Neural progenitor cell (in vitro differentiated cells): ENCODE measurements around the gene HMG20A. TPM values are rescaled to one million over a fixed set of nuclear protein-coding genes. Genes with fewer than 3 reads are reported as not detected.

Source experiments
- DNase-seq: peaks from one replicate; pipeline ENCODE4 v3.0.0-alpha.2; 2016; ENCODE audit warnings: low spot score
- H2AFZ ChIP-seq: fragments of 200-600 bp; sonication (generic); replicated peaks from 2 replicates; pipeline ENCODE4 v1.6.1; 2016; ENCODE audit warnings: antibody characterized with exemption
- H3F3A ChIP-seq: fragments of 200-600 bp; sonication (generic); 2 replicates; pipeline ENCODE4 v1.6.1; 2016; ENCODE audit warnings: antibody characterized with exemption, low read depth
- H3K27ac ChIP-seq: fragments of 200-600 bp; sonication (generic); 2 replicates; pipeline ENCODE4 v1.5.1; 2016; ENCODE audit warnings: mild to moderate bottlenecking
- H3K27me3 ChIP-seq: fragments of 200-600 bp; sonication (generic); 2 replicates; pipeline ENCODE4 v1.6.1; 2016; ENCODE audit warnings: mild to moderate bottlenecking, moderate library complexity
- H3K36me3 ChIP-seq: fragments of 200-600 bp; sonication (generic); 2 replicates; pipeline ENCODE4 v1.5.1; 2016
- H3K4me1 ChIP-seq: fragments of 200-600 bp; sonication (generic); 2 replicates; pipeline ENCODE4 v1.6.1; 2016; ENCODE audit warnings: mixed run types
- H3K4me2 ChIP-seq: fragments of 200-600 bp; sonication (generic); 2 replicates; pipeline ENCODE4 v1.6.1; 2016
- H3K4me3 ChIP-seq: fragments of 200-600 bp; sonication (generic); 2 replicates; pipeline ENCODE4 v1.5.1; 2016
- H3K79me2 ChIP-seq: fragments of 200-600 bp; sonication (generic); 2 replicates; pipeline ENCODE4 v1.6.1; 2016; ENCODE audit warnings: low read depth
- H3K9ac ChIP-seq: fragments of 200-600 bp; sonication (generic); 2 replicates; pipeline ENCODE4 v1.6.1; 2016
- H3K9me3 ChIP-seq: fragments of 200-600 bp; sonication (generic); 2 replicates; pipeline ENCODE4 v1.5.1; 2016; ENCODE audit warnings: low read depth
- H4K20me1 ChIP-seq: fragments of 200-600 bp; sonication (generic); 2 replicates; pipeline ENCODE4 v1.6.1; 2016; ENCODE audit warnings: low read depth
- H3K27ac Mint-ChIP-seq: 3 replicates; pipeline ENCODE4 v1.8.0; 2021; ENCODE audit warnings: mixed read lengths
- H3K27me3 Mint-ChIP-seq: 2 replicates; pipeline ENCODE4 v1.8.0; 2022; ENCODE audit warnings: low read depth, mild to moderate bottlenecking, inconsistent platforms, moderate library complexity, mixed read lengths; ENCODE audit not compliant: insufficient read depth
- H3K36me3 Mint-ChIP-seq: 3 replicates; pipeline ENCODE4 v1.8.0; 2021; ENCODE audit warnings: mixed read lengths
- H3K4me1 Mint-ChIP-seq: 3 replicates; pipeline ENCODE4 v1.8.0; 2021; ENCODE audit warnings: mixed read lengths
- H3K4me3 Mint-ChIP-seq: 3 replicates; pipeline ENCODE4 v1.8.0; 2021; ENCODE audit warnings: mild to moderate bottlenecking, moderate library complexity, mixed read lengths
- H3K9me3 Mint-ChIP-seq: 3 replicates; pipeline ENCODE4 v1.8.0; 2020; ENCODE audit warnings: mixed read lengths
- EZH2 ChIP-seq: fragments of 200-600 bp; sonication (generic); IDR thresholded peaks from 2 replicates; pipeline ENCODE4 v1.6.1; 2017; ENCODE audit warnings: antibody characterized with exemption, mild to moderate bottlenecking, moderate library complexity
- EZH2phosphoT487 ChIP-seq: fragments of 200-600 bp; sonication (generic); IDR thresholded peaks from 2 replicates; pipeline ENCODE4 v1.6.1; 2017; ENCODE audit warnings: antibody characterized with exemption
- total RNA-seq: library from RNA; depleted of rRNA; stranded (reverse); fragments of >200 nt; gene quantifications from 2 replicates; pipeline ENCODE4 v1.2.3, GENCODE V29; 2015; ENCODE audit warnings: low replicate concordance
- TF ChIP-seq, protein P1 (sequence below): fragments of 200-600 bp; sonication (generic); IDR thresholded peaks from 2 replicates; pipeline ENCODE4 v1.5.1; 2017; ENCODE audit warnings: antibody characterized with exemption, mild to moderate bottlenecking

Gene HMG20A
- total RNA-seq, 1 donor from 2014 or later = 75.6 TPM

DNA sequence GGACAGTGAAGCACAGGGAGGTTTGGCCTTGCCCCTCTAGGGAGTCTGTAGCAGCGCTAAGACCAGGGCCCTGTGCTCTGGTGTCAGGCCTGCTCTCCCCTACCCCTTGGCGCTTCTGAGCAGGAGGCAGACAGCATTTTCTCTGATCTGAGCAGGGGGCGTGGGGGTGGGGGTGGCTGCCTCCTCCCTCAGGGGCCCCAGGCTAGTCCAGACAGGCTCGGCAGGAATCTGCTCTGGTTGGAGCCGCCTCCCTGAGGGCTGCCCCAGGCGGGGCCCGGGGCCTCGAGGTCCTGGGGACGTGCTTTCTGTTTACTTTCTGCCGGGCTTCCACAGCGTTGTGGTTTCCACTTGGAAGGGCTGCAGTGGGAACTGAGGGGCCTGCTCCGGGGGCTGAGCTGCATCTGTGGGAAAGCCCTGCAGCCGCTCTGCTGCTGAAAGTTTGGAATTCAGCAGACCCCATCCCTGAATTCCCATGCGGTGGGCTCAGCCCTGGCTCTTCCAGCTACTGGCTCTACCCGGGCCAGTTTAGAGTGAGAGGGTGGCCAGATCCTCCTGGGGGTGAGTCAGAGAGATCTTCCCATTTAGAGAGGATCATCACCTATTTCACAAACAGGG is 106.6 kb downstream of the HMG20A start:
- peaks cover 34% of the 10 kb centered on the region for H3K4me1 ChIP-seq
- no peaks in the 10 kb centered on the region for H4K20me1 ChIP-seq
- H3K27me3 ChIP-seq = peaks cover 37% of the 10 kb centered on the region
- H3K4me3 ChIP-seq = no peak overlapping the region
- peaks cover 18% of the 10 kb centered on the region for H3F3A ChIP-seq
- Mint-ChIP-seq H3K36me3 (no peaks in the 10 kb centered on the region), H3K4me3 (no peak overlapping the region), H3K4me1 (peaks cover 55% of the 10 kb centered on the region), H3K27me3 (peaks cover 38% of the 10 kb centered on the region), H3K27ac (peak overlapping the region; percentile 89), H3K9me3 (peaks cover 2% of the 10 kb centered on the region)
- H3K9ac ChIP-seq = no peak overlapping the region
- no peak overlapping the region for H3K27ac ChIP-seq
- H3K9me3 ChIP-seq = no peaks in the 10 kb centered on the region
- no peaks in the 10 kb centered on the region for H3K36me3 ChIP-seq
- peak; percentile 63 for DNase-seq
- H2AFZ ChIP-seq = peak overlapping the region; percentile 19
- no peak overlapping the region for H3K4me2 ChIP-seq
- TF ChIP-seq EZH2phosphoT487 (no peak), EZH2 (no peak)
- TF ChIP-seq, protein P1, sequence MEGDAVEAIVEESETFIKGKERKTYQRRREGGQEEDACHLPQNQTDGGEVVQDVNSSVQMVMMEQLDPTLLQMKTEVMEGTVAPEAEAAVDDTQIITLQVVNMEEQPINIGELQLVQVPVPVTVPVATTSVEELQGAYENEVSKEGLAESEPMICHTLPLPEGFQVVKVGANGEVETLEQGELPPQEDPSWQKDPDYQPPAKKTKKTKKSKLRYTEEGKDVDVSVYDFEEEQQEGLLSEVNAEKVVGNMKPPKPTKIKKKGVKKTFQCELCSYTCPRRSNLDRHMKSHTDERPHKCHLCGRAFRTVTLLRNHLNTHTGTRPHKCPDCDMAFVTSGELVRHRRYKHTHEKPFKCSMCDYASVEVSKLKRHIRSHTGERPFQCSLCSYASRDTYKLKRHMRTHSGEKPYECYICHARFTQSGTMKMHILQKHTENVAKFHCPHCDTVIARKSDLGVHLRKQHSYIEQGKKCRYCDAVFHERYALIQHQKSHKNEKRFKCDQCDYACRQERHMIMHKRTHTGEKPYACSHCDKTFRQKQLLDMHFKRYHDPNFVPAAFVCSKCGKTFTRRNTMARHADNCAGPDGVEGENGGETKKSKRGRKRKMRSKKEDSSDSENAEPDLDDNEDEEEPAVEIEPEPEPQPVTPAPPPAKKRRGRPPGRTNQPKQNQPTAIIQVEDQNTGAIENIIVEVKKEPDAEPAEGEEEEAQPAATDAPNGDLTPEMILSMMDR = no peak
- no peaks in the 10 kb centered on the region for H3K79me2 ChIP-seq

DNA sequence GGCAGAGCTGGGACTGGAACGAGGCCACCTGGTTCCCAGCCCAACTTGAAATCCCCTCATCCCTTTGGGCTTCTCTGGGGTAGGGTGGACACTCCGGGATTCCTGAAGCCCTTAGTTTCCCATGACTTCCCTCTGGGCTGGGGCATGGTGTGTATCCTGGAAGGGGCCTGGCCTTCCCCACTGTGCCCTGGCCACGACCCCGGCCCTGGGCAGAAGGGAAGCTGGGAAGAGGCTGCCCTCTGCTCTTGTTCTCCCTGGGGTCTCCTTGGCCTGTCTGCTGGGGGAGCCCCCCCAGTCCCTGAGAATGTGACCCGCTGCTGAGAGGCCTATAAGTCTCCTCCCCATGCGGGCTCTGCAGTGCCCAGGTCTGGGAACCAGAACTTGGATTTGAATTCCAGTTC is 107.1 kb downstream of the HMG20A start:
- H4K20me1 ChIP-seq = no peaks in the 10 kb centered on the region
- Mint-ChIP-seq H3K36me3 (no peaks in the 10 kb centered on the region), H3K4me1 (peaks cover 59% of the 10 kb centered on the region), H3K27me3 (peaks cover 33% of the 10 kb centered on the region), H3K27ac (no peak overlapping the region), H3K4me3 (peak overlapping the region; percentile 43), H3K9me3 (peaks cover 2% of the 10 kb centered on the region)
- H3K4me2 ChIP-seq = no peak overlapping the region
- peaks cover 37% of the 10 kb centered on the region for H3K27me3 ChIP-seq
- H3K9ac ChIP-seq = no peak overlapping the region
- H3K79me2 ChIP-seq = no peaks in the 10 kb centered on the region
- no peak overlapping the region for H3K27ac ChIP-seq
- peaks cover 16% of the 10 kb centered on the region for H3F3A ChIP-seq
- TF ChIP-seq, protein P1 = no peak
- TF ChIP-seq EZH2phosphoT487 = no peak
- no peak for TF ChIP-seq EZH2
- H2AFZ ChIP-seq = no peak overlapping the region
- H3K9me3 ChIP-seq = no peaks in the 10 kb centered on the region
- no peak for DNase-seq
- no peak overlapping the region for H3K4me3 ChIP-seq
- H3K4me1 ChIP-seq = peaks cover 34% of the 10 kb centered on the region
- no peaks in the 10 kb centered on the region for H3K36me3 ChIP-seq

DNA sequence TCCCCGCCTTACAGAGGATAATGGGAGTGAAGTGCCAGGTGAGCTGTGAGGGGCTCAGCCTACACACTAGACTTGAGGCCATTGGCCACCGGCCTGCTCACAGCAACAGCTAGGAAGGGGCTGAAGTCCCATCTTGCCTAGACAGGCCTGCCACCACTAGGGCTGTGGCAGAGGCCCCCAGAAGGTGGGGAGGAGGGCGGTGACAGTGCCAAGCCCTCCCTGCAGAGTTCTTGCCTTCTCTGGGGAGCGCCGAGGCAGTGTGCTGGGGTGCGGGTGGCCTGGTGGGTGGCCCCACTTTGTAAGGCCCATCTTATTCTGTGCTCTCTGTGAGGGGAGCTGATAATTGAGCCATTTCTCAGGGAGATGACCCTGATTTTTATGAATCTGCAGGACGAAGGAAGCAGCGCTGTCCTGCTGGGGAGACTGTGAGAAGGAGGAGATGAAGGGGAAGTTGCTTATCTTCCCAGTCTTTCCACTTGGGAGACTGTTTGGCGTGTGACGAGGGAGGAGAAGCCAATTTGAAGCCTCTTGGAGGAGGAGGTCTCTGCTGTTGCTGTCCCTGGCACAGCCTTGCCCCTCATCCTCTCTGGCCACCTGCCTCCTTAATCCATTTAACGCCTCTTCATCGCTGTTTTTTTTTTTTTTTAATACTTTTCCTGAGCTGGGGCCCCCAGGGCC is 107.7 kb downstream of the HMG20A start:
- peaks cover 39% of the 10 kb centered on the region for H3K4me1 ChIP-seq
- H3K9me3 ChIP-seq = no peaks in the 10 kb centered on the region
- no peak overlapping the region for H3K4me2 ChIP-seq
- no peaks in the 10 kb centered on the region for H3K36me3 Mint-ChIP-seq
- TF ChIP-seq, protein P1 = no peak
- TF ChIP-seq EZH2 (no peak), EZH2phosphoT487 (no peak)
- H3K9ac ChIP-seq = no peak overlapping the region
- peaks cover 33% of the 10 kb centered on the region for H3K27me3 Mint-ChIP-seq
- H3K9me3 Mint-ChIP-seq = peaks cover 2% of the 10 kb centered on the region
- peaks cover 20% of the 10 kb centered on the region for H3F3A ChIP-seq
- H3K79me2 ChIP-seq = no peaks in the 10 kb centered on the region
- peak overlapping the region; percentile 83 for H3K27ac Mint-ChIP-seq
- H3K36me3 ChIP-seq = no peaks in the 10 kb centered on the region
- H3K27ac ChIP-seq = no peak overlapping the region
- H3K27me3 ChIP-seq = peaks cover 37% of the 10 kb centered on the region
- no peak overlapping the region for H3K4me3 Mint-ChIP-seq
- DNase-seq = no peak
- H3K4me3 ChIP-seq = no peak overlapping the region
- peaks cover 65% of the 10 kb centered on the region for H3K4me1 Mint-ChIP-seq
- H2AFZ ChIP-seq = no peak overlapping the region
- H4K20me1 ChIP-seq = no peaks in the 10 kb centered on the region
